Hepatocyte (in vitro differentiated cells): ENCODE data around the gene RGS6. TPM values are rescaled to one million over a fixed set of nuclear protein-coding genes. Genes with fewer than 3 reads are reported as not detected.

Source experiments
- DNase-seq: peaks from one replicate; pipeline ENCODE4 v3.0.0-alpha.2; 2016; ENCODE audit warnings: low spot score
- H2AFZ ChIP-seq: fragments of 200-600 bp; sonication (generic); 2 replicates; pipeline ENCODE4 v1.6.0; 2016; ENCODE audit warnings: antibody characterized with exemption, mild to moderate bottlenecking
- H3K27ac ChIP-seq: fragments of 200-600 bp; sonication (generic); 2 replicates; pipeline ENCODE4 v1.5.1; 2016; ENCODE audit warnings: mild to moderate bottlenecking
- H3K27me3 ChIP-seq: fragments of 200-600 bp; sonication (generic); 2 replicates; pipeline ENCODE4 v1.6.1; 2016
- H3K36me3 ChIP-seq: fragments of 200-600 bp; sonication (generic); replicated peaks from 2 replicates; pipeline ENCODE4 v1.5.1; 2016; ENCODE audit warnings: low read depth; ENCODE audit not compliant: insufficient read depth
- H3K4me1 ChIP-seq: fragments of 200-600 bp; sonication (generic); 2 replicates; pipeline ENCODE4 v1.5.1; 2016; ENCODE audit warnings: mild to moderate bottlenecking, moderate library complexity; ENCODE audit not compliant: insufficient read depth
- H3K4me2 ChIP-seq: fragments of 200-600 bp; sonication (generic); 2 replicates; pipeline ENCODE4 v1.6.0; 2016
- H3K4me3 ChIP-seq: fragments of 200-600 bp; sonication (generic); 2 replicates; pipeline ENCODE4 v1.5.1; 2016; ENCODE audit warnings: mild to moderate bottlenecking
- H3K79me2 ChIP-seq: fragments of 200-600 bp; sonication (generic); 2 replicates; pipeline ENCODE4 v1.6.0; 2017; ENCODE audit warnings: mild to moderate bottlenecking
- H3K9me2 ChIP-seq: fragments of 200-600 bp; sonication (generic); replicated peaks from 2 replicates; pipeline ENCODE4 v1.6.0; 2017; ENCODE audit warnings: mild to moderate bottlenecking; ENCODE audit not compliant: insufficient read depth
- H3K9me3 ChIP-seq: fragments of 200-600 bp; sonication (generic); 2 replicates; pipeline ENCODE4 v1.5.1; 2016; ENCODE audit warnings: low read depth, mild to moderate bottlenecking
- H4K20me1 ChIP-seq: fragments of 200-600 bp; sonication (generic); 2 replicates; pipeline ENCODE4 v1.6.0; 2016; ENCODE audit warnings: mild to moderate bottlenecking; ENCODE audit not compliant: insufficient read depth, poor library complexity, severe bottlenecking
- EZH2 ChIP-seq: fragments of 200-600 bp; sonication (generic); IDR thresholded peaks from 2 replicates; pipeline ENCODE4 v1.6.1; 2016; ENCODE audit warnings: antibody characterized with exemption, mild to moderate bottlenecking, borderline replicate concordance
- EZH2phosphoT487 ChIP-seq: fragments of 200-600 bp; sonication (generic); IDR thresholded peaks from one replicate; pipeline ENCODE4 v1.6.1; 2018; ENCODE audit warnings: antibody characterized with exemption, mild to moderate bottlenecking, low read depth, moderate library complexity; ENCODE audit not compliant: unreplicated experiment, severe bottlenecking
- WGBS: methylation state at CpG from one replicate; pipeline ENCODE4 v1.1.6; 2016; ENCODE audit warnings: low lambda C conversion rate; ENCODE audit errors: missing lambda C conversion rate; 5-methylcytosine and 5-hydroxymethylcytosine counted together
- polyA plus RNA-seq: library from polyadenylated mRNA; unstranded; fragments of >200 nt; fragmentation: Nextera tagmentation; extraction: Ambion mirVana; gene quantifications from 2 replicates; pipeline ENCODE4 v1.2.1, GENCODE V29; 2016
- total RNA-seq: library from RNA; depleted of rRNA; stranded (reverse); fragments of >200 nt; gene quantifications from 2 replicates; pipeline ENCODE4 v1.2.3, GENCODE V29; 2014
- TF ChIP-seq, protein P1 (sequence below): fragments of 200-600 bp; sonication (generic); IDR thresholded peaks from 2 replicates; pipeline ENCODE4 v1.5.1; 2016; ENCODE audit warnings: antibody characterized with exemption, mild to moderate bottlenecking; ENCODE audit not compliant: poor library complexity

RGS6 gene
- total and polyA plus RNA-seq, 2 experiments from 2014 or later, result 0.25 to 0.87 TPM

- Histone ChIP-seq H3K4me2 (no peak overlapping the region), H3K9me3 (no peaks in the 10 kb centered on the region), H3K27ac (no peak overlapping the region), H3K4me3 (no peak overlapping the region), H4K20me1 (no peaks in the 10 kb centered on the region), H3K27me3 (peaks cover 12% of the 10 kb centered on the region), H3K9me2 (no peaks in the 10 kb centered on the region), H3K79me2 (no peaks in the 10 kb centered on the region), H2AFZ (no peak overlapping the region), H3K36me3 (no peaks in the 10 kb centered on the region), H3K4me1 (no peaks in the 10 kb centered on the region)
- no peak for DNase-seq
- TF ChIP-seq EZH2, result no peak
- no peak for TF ChIP-seq EZH2phosphoT487
- TF ChIP-seq, protein P1, sequence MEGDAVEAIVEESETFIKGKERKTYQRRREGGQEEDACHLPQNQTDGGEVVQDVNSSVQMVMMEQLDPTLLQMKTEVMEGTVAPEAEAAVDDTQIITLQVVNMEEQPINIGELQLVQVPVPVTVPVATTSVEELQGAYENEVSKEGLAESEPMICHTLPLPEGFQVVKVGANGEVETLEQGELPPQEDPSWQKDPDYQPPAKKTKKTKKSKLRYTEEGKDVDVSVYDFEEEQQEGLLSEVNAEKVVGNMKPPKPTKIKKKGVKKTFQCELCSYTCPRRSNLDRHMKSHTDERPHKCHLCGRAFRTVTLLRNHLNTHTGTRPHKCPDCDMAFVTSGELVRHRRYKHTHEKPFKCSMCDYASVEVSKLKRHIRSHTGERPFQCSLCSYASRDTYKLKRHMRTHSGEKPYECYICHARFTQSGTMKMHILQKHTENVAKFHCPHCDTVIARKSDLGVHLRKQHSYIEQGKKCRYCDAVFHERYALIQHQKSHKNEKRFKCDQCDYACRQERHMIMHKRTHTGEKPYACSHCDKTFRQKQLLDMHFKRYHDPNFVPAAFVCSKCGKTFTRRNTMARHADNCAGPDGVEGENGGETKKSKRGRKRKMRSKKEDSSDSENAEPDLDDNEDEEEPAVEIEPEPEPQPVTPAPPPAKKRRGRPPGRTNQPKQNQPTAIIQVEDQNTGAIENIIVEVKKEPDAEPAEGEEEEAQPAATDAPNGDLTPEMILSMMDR, result no peak
- whole genome bisulfite sequencing, result 78% methylated on average over 11 of the region's 11 CpGs
Measured at GRCh38 chr14:72515779-72516770, 583.8 kb downstream of the RGS6 start.

DNA sequence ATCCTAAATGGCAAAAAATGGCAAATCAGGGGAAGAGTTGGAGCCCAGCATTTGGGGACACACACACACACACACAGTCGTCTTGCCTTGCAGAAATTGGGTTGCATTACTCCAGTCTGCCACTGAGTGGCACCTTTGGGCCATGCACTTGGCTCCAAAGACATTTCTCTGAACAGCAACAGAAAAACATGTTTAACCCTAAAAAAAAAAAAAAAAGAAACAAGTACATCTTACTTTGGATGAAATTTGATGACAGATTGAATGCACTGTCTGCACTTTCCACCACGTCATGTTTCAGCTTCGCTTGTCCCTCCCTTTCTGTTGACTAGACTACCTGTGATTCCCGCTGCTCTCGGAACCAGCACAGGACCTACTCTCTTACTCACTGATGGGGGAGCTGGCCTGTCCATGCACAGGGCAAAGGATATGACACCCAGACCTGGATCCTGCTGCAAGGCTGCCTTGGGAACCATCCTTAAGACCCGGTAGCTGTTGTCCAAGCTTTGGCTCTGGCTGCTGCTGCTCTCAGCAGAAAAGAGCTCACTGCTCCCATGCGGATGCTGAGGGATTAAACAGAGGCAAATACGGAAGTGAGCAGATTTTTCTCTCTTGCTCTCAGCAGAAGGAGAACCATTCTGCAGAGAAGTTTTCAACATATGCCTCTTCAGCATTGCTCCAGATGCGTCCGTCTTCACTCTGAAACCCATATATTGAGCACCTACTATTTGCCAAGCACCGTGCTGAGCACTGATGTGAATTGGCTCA, 584.9 kb downstream of the RGS6 start:
- Histone ChIP-seq H3K36me3 (no peaks in the 10 kb centered on the region), H3K27me3 (peaks cover 4% of the 10 kb centered on the region), H3K9me3 (no peaks in the 10 kb centered on the region), H3K4me1 (no peaks in the 10 kb centered on the region), H3K9me2 (no peaks in the 10 kb centered on the region), H2AFZ (no peak overlapping the region), H3K79me2 (no peaks in the 10 kb centered on the region), H3K27ac (no peak overlapping the region), H3K4me2 (no peak overlapping the region), H3K4me3 (no peak overlapping the region), H4K20me1 (no peaks in the 10 kb centered on the region)
- no peak for TF ChIP-seq EZH2
- TF ChIP-seq, protein P1, result peak; percentile 90
- DNase-seq, result peak; percentile 78
- WGBS, result 59% methylated on average over 11 of the region's 11 CpGs

DNA sequence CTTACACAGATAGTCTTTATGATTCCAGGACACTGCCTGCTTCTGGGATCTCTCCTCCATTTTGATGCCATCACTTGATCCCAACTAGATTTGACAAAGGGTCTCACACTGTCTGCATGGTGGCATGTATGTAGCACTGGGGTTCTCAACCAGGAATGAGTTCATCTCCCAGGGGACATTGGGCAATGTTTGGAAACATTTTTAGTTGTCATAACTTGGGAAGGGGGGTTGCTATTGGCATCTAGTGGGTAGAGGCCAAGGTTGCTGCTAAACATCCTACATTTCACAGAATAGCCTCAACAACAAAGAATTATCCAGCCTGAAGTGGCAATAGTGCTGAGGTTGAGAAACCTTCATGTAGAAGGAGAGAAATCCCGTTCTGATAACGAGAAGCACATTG, 585.5 kb downstream of the RGS6 start:
- peaks cover 3% of the 10 kb centered on the region for H3K27me3 ChIP-seq
- H3K4me2 ChIP-seq, result no peak overlapping the region
- WGBS, result 90% methylated on average over 2 of the region's 2 CpGs
- H3K4me1 ChIP-seq, result no peaks in the 10 kb centered on the region
- no peaks in the 10 kb centered on the region for H4K20me1 ChIP-seq
- no peak overlapping the region for H3K4me3 ChIP-seq
- H3K79me2 ChIP-seq, result no peaks in the 10 kb centered on the region
- no peak overlapping the region for H2AFZ ChIP-seq
- H3K9me2 ChIP-seq, result no peaks in the 10 kb centered on the region
- TF ChIP-seq EZH2, result no peak
- TF ChIP-seq EZH2phosphoT487, result no peak
- TF ChIP-seq, protein P1, result no peak
- DNase-seq, result no peak
- no peak overlapping the region for H3K27ac ChIP-seq
- no peaks in the 10 kb centered on the region for H3K9me3 ChIP-seq
- H3K36me3 ChIP-seq, result no peaks in the 10 kb centered on the region
